Activated CD4-positive, alpha-beta T cell treated with anti-CD3 and anti-CD28 coated beads for 48 hours (primary cell): ENCODE measurements around the gene PIF1.

Experiments used
- DNase-seq: peaks from one replicate; pipeline ENCODE4 v3.0.0-alpha.2; 2020

Gene PIF1

GRCh38 chr15:64773606-64774005, 51.8 kb downstream of the PIF1 start:
- no peak for DNase-seq

- no peak for DNase-seq
Observed at GRCh38 chr15:64772964-64773363, 52.5 kb downstream of the PIF1 start.

GRCh38 chr15:64772488-64772887, 53.0 kb downstream of the PIF1 start:
- DNase-seq, result no peak

- DNase-seq, result no peak
Observed at GRCh38 chr15:64770626-64771025, 54.8 kb downstream of the PIF1 start.

GRCh38 chr15:64767203-64767602, 58.2 kb downstream of the PIF1 start:
- peak; percentile 11 for DNase-seq

GRCh38 chr15:64766058-64766457, 59.4 kb downstream of the PIF1 start:
- no peak for DNase-seq
